ENCODE data around the gene BRD4.

BRD4 gene

DNA sequence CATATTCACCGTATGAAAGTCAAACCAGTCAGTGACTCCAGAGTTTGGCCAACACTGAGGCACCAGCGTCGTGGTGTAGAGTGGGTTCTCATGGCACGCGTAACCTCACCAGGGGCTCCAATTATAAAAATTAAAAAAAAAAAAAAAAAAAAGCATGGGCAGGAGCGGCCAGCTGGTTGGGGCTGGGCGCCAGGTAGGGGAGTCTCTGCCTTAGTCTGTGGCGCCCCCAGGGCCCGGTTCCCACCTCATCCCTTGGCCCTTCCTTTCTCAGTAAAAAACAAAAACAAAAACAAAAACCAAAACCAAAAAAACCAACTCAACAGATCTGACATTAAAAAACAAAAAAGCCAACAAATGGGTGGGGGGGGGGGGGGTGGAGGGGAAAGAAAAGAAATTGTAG is 95.5 kb downstream of the BRD4 start:
- in situ Hi-C loops (cut with MboI; ENCODE audit: low sequenced_read_pairs), result no loop called here

DNA sequence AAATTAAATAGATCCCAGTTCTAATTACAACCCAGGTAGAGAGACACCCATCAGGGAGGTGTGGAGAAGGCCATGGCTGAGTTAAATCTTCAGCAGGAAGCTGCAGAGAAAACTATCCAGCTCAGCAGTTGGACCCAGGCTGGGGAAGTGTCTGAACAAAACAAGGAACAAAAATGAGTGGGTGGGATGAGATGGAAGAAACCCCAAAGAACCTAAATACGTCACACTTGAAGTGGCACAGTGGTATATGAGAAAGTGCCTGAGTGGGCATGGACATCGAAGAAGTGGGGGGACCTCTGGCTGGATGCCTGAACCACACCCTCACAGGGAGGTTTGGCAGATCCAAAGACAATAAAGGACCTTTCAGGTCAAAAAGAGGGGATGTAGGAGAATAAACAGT is 96.6 kb downstream of the BRD4 start:
- in situ Hi-C loops (cut with MboI; ENCODE audit: low sequenced_read_pairs), result no loop called here

DNA sequence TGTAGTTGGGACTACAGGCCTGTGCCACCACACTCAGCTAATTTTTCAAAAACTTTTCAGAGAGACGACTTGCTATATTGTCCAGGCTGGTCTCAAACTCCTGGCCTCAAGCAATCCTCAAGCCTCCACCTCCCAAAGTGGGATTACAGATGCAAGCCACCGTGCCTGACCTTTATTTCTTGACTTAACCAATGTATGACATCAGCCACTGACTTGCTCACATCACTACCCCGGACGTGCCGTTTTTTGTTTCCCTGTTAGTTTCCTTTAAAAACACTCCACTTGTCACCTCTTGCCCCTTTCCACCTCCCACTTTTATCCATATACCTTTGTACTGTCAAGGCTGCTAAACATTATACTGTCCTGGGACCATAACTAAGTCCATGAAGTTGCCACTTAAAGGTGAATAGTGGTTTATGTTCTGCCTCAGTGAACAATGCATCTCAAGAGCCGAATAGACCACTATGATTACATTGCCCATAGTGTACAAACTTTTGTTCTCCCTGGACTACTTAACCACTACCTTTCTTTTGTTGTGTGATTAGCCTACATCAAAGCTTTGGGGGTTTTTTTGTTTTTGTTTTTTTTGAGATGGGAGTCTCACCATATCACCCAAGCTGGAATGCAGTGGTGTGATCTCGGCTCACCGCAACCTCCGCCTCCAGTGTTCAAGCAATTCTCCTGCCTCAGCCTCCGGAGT is 97.8 kb downstream of the BRD4 start:
- in situ Hi-C loops (cut with MboI; ENCODE audit: low sequenced_read_pairs), result no loop called here

DNA sequence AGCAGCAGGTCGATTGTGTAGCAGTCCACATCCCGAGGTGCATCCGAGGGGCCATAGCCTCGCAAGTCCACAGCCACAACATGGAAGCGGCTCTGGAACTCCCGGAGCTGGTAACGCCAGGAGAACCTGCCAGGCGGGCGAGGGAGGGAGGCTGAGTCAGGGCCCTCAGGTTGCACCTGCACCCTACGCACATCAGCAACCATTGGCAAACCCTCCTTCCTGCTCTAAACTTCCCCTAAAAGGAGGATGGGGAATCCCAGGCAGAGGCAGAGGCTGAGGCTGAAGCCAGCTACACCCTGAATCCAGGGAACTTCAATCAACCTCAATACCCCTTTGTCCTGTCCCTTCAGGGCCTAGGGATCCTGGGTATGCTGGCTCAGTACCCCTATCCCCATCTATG is 101.1 kb downstream of the BRD4 start:
- in situ Hi-C loops (cut with MboI; ENCODE audit: low sequenced_read_pairs), result no loop called here

DNA sequence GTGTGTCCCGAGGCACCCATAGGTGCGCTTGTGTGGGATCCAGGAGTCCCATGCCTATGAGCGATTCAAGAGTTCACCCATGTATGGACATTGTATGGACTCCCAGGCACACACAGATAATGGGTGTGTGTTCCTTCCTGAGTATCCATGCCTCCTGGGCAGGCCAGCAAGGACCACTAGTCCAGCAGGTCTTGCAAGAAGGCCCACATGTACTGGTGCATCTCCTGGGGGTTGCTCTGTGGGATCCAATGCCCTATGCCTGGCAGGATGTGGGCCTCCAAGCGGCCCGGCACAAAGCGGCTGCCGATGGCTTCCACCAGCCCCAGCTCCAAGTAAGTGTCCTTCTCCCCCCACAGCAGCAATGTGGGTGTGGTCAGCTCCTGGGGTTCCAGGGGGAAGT is 105.1 kb downstream of the BRD4 start:
- in situ Hi-C loops (cut with MboI; ENCODE audit: low sequenced_read_pairs), result no loop called here

DNA sequence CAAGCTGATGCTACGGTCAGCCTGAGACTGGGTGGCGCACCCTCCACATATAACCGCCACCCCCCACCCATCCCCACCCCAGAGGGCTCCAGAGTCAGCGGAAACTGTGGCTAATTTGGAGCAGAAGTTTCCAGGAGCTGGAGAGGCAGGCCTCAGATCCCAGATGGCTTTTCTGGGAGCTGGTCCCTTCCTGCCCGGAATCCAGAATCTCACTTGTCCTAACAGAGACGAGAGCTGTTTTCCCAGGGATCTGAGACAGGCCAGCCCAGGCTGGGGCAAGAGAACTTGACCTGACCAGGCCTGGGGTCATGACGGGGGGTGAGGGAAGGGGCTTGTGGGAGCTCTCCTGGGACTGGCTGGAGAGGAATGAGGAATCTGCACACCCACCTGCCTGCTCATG is 106.6 kb downstream of the BRD4 start:
- in situ Hi-C loops (cut with MboI; ENCODE audit: low sequenced_read_pairs), result no loop called here

DNA sequence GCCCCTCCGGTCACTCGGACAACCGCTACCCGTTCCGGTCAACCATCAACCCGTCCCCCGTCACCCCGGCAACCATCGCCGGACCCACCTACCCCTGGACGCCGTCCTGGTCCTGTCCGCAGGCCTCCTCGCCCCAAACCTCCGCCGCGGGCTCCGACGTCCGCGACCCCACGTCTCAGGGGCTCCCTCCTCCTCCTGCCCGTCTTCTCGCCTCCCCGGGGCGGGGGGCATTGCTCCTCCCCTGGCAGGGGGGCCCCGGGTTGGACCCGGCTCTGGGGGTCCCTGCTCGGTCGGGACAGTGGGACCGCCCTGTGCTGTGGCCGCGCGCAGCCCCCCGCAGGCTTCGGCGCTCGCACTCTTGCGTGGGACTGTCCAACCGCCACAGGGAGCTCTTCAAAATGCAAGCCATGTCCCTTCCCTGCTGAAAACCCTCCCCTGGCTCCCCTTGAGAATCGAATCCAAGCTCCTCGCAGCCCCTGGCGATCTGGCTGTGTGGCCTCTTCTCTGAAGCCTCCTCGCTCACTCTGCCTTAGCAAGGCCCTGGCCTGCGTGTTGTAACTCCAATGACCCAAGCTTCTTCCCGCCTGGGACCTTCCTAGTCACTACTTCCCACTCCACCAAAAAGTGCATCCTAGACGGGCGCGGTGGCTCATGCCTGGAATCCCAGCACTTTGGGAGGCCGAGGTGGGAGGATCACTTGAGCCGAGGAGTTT is 108.5 kb downstream of the BRD4 start:
- in situ Hi-C loops (cut with MboI; ENCODE audit: low sequenced_read_pairs), result no loop called here

DNA sequence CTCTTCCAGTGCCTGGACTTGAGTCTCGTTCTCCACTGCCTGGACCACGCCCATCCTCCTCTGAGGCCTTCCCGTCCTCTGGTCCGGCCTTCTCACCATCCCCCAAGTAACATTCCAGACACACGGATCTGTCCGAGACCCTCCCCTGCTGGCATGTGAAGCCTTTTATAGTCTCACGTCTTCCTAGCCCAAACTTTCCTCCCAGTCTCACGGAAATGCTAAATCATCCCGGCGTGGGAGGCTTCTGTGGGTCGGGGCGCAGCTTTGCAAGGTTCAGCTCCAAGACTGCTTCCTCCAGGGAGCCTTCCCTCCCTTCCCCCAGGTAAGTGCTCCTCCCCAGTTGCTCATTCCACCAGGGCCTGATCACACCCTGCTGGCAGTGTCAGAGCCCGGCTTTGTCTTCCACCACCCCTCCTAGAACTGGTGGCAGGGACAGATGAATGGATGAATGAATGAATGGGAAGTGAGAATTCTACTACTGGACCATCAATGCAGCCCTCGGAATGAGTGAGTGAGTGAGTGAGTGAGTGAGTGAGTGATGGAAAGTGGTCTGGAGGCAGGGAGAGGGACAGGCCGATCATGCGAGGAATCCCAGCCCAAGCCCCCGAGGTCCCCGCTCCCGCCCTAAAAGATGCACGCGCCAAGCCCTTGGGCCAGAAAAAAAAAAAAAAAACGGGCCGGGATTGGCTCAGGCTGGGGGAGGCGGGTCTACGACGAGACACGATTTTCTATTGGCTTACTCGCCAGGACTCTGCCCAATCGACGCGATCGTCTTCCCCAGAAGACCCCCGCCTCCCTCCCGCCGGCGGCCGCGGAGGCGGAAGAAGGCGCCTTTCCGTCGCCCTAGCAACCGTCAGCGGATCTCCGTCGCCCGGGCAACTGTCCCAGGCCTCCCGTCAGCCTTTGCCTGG is 109.3 kb downstream of the BRD4 start:
- in situ Hi-C loops (cut with MboI; ENCODE audit: low sequenced_read_pairs), result no loop called here

DNA sequence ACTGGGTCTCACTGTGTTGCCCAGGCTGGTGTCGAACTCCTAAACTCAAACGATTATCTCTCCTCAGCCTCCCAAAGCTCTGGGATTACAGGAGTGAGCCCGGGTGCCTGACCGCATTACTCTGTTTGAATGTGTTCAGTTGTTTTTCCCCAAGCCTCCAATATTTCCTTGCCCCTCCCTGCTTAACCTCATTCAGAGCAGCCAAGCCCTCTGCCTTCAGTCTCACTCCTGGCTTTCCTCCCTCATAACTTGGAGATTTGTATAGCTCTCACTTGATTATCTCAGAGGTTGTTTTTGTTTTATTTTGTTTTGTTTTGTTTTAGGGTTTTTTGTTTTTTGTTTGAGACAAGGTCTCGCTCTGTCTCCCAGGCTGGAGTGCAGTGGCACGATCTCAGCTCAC is 111.5 kb downstream of the BRD4 start:
- in situ Hi-C loops (cut with MboI; ENCODE audit: low sequenced_read_pairs), result no loop called here

DNA sequence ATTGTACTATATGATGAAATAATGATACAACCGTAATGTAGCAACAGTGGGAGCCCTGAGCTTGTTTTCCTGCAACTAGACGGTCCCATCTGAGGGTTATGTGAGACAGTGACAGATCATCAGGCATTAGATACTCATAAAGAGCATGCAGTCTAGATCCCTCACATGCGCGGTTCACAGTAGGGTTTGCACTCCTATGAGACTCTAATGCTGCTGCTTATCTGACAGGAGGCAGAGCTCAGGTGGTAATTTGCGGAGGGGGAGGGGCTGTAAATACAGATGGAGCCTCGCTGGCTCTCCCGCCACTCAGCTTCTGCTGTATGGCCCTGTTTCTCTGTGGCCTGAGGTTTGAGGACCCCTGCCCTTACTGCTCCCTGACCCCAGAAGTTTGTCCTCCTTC is 113.8 kb downstream of the BRD4 start:
- in situ Hi-C loops (cut with MboI; ENCODE audit: low sequenced_read_pairs), result no loop called here

DNA sequence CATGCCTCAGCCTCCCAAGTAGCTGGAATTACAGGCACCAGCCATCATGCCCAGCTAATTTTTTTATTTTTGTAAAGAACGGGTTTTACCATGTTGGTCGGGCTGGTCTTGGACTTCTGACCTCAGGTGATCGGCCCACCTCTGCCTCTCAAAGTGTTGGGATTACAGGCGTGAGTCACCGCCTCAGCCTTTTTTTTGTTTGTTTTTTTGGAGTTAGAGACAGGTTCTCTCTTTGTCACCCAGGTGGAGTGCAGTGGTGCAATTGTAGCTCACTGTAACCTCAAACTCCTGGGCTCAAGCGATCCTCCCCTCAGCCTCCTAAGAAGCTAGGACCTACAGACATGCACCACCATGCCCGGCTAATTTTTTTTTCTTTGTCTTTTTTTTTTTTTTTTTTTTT is 116.0 kb downstream of the BRD4 start:
- in situ Hi-C loops (cut with MboI; ENCODE audit: low sequenced_read_pairs), result no loop called here

DNA sequence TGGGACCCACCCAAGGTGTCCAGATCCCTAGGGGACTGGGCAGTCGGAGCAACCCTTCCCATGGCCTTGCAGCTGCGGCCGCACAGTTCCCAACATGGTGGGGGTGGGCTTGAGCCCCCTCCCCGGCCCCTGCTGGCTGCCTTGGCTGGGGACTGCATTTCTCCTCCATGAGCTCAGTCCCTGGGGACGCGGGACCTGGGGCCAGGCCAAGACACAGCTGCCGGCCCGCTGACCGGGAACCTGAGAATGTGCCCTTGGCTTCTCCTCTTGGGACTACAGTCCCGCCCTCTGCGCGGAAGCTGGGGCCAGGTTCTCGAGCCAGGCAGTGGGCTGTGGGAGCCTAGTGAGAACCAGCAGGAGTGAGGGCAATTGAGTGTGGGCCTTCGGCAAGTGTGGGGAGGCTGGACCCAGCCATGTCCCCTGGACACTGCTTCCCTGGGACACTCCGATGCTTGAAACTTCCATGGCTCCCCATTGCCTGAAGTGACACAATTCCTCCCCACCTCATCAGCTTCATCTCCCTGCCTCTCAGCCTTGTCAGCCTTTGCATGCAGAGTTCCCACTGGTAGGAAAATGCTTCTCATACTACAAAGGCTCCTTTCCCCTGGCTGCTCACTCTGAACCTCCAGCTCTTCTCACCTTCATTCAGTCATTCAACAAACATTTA is 118.5 kb downstream of the BRD4 start:
- in situ Hi-C loops (cut with MboI; ENCODE audit: low sequenced_read_pairs), result no loop called here

DNA sequence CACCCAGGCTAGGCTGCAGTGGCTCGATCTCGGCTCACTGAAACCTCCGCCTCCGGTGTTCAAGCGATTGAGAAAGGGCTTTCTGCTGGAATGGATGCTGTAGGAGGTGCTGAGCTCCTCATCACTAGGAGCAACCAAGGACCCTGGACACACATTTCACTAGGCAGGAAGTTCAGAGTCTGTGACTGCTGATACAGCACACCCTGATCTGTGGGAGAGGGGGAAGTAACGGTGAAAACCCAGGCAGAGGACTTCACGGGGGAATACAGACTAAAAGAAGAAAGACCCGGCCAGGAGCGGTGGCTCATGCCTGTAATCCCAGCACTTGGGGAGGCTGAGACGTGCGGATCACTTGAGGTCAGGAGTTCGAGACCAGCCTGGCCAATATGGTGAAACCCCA is 119.6 kb downstream of the BRD4 start:
- in situ Hi-C loops (cut with MboI; ENCODE audit: low sequenced_read_pairs), result no loop called here

DNA sequence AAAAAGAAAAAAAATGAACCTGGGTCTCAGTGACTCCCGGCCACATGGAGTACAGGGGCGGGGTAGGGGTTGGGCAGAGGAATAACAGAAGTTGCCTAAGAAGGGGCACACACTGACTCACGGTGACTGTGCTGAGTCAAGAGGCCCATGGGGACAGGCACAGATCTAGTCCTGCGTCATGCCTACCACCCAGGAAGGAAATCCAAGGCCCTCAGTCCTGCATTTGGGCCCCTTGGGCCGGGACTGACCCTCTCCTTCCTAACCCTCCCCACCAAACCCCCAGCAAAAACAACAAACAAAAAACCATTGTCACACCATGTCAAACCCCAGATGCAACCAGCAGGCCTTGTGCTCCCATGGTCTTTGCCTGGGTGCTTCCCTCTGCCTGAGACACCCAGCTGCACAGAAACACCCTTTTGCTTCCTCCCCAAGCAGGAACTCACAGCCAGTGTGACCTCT is 122.0 kb downstream of the BRD4 start:
- in situ Hi-C loops (cut with MboI; ENCODE audit: low sequenced_read_pairs), result no loop called here

DNA sequence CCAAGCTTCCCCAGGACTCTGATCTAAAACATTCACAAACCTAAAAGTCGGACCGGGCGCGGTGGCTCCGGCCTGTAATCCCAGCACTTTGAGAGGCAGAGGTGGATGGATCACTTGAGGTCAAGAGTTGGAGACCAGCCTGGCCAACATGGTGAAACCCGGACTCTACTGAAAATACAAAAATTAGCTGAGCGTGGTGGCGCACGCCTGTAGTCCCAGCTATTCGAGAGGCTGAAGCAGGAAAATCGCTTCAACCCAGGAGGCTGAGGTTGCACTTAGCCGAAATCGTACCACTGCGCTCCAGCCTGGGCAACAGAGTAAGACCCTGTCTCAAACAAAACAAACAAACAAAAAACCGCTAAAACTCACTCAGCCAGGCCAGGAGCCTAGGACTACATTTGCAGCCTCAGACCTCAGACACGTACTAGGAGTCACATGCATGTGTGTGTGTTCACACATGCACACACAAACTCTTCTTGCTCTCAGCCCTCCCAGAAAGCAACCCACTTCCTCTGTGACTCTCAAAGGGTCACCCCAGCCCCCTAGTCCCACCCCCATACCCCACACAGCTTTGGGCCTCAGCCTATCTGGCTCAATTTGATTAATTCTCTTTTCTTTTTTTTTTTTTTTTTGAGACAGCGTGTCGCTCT is 130.8 kb downstream of the BRD4 start:
- in situ Hi-C loops (cut with MboI; ENCODE audit: low sequenced_read_pairs), result no loop called here

DNA sequence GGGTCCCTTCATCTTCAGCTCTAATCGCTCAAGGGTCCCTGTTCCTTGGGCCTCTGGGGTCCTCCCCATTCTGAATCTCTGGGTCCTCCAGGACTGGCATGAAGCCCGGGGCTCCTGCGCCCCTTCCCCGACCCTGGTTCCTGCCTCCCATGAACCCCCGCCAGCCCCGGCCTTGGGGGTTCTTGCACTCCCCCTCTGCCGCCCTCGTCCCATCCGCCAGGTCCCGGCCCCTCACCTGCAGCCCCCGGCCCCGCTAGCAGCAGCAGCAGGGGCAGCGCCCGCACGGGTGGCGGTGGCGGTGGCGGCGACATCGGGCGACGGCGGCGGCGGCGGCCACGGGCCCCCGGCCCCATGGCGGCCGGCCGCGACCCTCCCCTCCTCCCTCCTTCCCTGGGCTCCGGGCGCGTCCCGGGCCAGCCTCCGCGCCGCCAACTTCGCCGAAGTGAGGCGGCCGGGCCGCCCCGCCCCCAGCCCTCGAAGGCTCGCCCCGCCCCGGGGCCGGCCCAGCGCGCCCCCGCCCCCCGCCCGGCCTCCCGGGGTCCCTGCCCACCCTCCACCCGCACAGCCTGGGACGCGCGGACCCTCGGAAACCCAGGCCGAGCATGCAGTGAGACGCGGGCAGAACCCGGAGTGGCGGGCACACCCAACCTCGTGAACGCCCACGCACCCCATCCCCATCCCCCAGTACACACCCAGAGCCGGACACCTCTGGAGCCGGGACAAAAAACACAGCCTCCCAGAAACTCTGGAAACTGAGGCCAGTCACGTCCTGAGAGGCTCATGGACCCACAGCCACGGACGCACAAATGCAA is 131.6 kb downstream of the BRD4 start, which contains the start of gene NOTCH3:
TSS of gene NOTCH3 (minus strand) at position 443 of the 812 bp plus-strand sequence. CDS start at position 353, 90 bp downstream.
- in situ Hi-C loops (cut with MboI; ENCODE audit: low sequenced_read_pairs), result no loop called here

DNA sequence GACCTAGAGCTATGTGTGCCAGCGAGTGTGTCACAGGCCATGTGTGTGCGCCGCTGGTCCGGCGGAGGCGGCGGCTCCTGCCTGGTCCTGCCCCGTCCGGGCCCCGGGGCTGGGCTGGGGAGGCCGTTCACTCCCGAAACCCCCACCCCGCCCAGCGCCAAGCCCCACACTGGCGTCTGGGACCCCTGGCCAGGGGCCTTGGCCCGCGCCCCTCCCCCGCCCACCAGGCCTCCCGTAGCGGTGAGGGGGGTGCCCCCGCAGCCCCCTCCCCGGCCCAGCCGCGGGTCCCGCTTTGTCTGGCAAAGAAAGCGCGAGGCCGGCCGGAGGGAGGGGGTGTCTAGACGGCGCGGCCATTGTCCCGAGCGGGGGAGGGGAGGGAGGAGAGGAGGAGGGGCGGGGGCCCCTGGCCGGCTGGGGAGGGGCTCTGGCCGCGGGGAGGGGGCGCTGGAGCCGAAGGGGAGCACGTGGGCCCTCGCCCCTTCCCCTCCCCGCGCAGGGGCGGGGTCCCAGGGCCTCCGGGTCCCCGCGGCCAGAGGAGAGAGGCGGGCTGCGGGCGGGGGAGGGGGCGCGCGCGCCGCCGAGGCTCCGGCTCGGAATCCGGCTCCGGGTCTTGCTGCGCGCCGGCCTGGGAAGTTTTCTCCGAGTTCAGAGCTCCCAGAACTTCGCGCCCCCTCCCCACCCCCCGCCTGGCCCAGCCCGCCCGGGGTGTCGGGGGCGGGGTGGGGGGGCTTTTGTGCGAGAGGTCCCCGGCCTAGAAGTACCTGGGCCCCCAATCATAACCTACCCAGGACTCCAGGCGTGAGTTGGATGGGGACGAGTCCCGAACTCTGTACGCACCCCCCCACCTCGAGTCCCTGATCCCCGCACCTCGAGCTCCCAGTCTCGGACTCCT is 132.4 kb downstream of the BRD4 start:
- in situ Hi-C loops (cut with MboI; ENCODE audit: low sequenced_read_pairs), result no loop called here

DNA sequence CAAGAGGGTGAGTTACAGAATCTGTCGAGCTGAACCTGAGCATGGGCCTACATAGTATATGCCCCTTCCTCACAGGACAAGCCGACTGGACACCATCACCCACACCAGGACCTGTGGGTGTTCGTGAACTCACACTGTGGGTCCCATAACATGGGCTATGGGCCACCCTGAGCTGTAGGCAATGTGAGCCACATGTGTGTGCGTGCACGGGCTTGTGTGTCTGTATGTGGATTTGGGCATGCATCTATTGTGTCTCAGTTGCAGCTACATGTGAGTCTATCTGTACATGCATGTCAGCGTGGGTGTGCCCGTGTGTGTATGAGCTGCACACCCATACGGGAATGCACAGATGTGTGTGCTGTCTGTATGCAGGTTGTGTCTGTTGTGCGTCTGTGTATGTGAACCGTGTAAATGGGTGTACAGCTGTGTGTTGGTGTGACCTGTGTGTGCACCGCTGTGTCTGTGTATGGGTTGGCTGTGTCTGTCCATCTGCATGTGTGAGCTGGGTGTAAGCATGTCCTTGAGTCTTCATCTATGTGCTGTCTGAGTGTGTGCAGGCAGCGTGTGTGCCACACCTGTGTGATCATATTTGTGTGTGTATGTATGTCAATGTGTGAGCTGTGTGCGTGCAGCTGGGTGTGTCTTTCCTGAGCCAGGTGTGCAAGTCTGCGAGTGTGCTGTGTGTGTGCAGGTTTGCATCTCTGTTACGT is 133.2 kb downstream of the BRD4 start:
- in situ Hi-C loops (cut with MboI; ENCODE audit: low sequenced_read_pairs), result no loop called here
